Calu3 (cell line): Measurements from ENCODE around the gene PLEKHG4B. TPM values are rescaled to one million over a fixed set of nuclear protein-coding genes. Genes with fewer than 3 reads are reported as not detected.

ENCODE experiments used
- BruUV-seq: library from RNA; stranded (reverse); fragments of 400-500 nt; replicated peaks from 2 replicates; lab custom pipeline; 2021; lab: Mats Ljungman, UMichigan
- CTCF ChIA-PET: fragments of 300-600 bp; sonication (Branson Sonifier 250); formaldehyde crosslinking; loops from one replicate; lab custom pipeline; 2022; ENCODE audit warnings: antibody characterized with exemption; lab: Charles Lee
- DNase-seq: peaks from one replicate; pipeline ENCODE4 v3.0.0; 2022
- H3K27ac Mint-ChIP-seq: one replicate; pipeline ENCODE4 v1.8.0; 2022; ENCODE audit warnings: mixed read lengths; ENCODE audit not compliant: unreplicated experiment
- H3K27me3 Mint-ChIP-seq: one replicate; pipeline ENCODE4 v1.8.0; 2022; ENCODE audit warnings: mixed read lengths; ENCODE audit not compliant: unreplicated experiment
- H3K36me3 Mint-ChIP-seq: one replicate; pipeline ENCODE4 v1.8.0; 2022; ENCODE audit warnings: mild to moderate bottlenecking, moderate library complexity, mixed read lengths; ENCODE audit not compliant: insufficient read depth, unreplicated experiment
- H3K4me1 Mint-ChIP-seq: one replicate; pipeline ENCODE4 v1.8.0; 2022; ENCODE audit warnings: mild to moderate bottlenecking, low read depth, mixed read lengths; ENCODE audit not compliant: unreplicated experiment
- H3K4me3 Mint-ChIP-seq: one replicate; pipeline ENCODE4 v1.8.0; 2022; ENCODE audit warnings: mild to moderate bottlenecking, low read depth, moderate library complexity, mixed read lengths; ENCODE audit not compliant: unreplicated experiment
- H3K9me3 Mint-ChIP-seq: one replicate; pipeline ENCODE4 v1.8.0; 2022; ENCODE audit warnings: low read depth, mixed read lengths; ENCODE audit not compliant: unreplicated experiment
- intact Hi-C: fragments of 100-400 bp; cut with micrococcal nuclease; formaldehyde crosslinking; loops from one replicate; pipeline ENCODE4 v1.10.0; 2022; ENCODE audit not compliant: unreplicated experiment
- total RNA-seq: library from RNA; stranded (reverse); gene quantifications from 2 replicates; pipeline ENCODE4 v1.2.3, GENCODE V29; 2022
- TF ChIP-seq, protein P1 (sequence below): fragments of 200-600 bp; IDR thresholded peaks from one replicate; pipeline ENCODE4 v1.8.0; 2022; ENCODE audit warnings: antibody characterized with exemption; ENCODE audit not compliant: unreplicated experiment

The PLEKHG4B gene
- total RNA-seq, 1 experiment from 2014 or later = 1.7 TPM

DNA sequence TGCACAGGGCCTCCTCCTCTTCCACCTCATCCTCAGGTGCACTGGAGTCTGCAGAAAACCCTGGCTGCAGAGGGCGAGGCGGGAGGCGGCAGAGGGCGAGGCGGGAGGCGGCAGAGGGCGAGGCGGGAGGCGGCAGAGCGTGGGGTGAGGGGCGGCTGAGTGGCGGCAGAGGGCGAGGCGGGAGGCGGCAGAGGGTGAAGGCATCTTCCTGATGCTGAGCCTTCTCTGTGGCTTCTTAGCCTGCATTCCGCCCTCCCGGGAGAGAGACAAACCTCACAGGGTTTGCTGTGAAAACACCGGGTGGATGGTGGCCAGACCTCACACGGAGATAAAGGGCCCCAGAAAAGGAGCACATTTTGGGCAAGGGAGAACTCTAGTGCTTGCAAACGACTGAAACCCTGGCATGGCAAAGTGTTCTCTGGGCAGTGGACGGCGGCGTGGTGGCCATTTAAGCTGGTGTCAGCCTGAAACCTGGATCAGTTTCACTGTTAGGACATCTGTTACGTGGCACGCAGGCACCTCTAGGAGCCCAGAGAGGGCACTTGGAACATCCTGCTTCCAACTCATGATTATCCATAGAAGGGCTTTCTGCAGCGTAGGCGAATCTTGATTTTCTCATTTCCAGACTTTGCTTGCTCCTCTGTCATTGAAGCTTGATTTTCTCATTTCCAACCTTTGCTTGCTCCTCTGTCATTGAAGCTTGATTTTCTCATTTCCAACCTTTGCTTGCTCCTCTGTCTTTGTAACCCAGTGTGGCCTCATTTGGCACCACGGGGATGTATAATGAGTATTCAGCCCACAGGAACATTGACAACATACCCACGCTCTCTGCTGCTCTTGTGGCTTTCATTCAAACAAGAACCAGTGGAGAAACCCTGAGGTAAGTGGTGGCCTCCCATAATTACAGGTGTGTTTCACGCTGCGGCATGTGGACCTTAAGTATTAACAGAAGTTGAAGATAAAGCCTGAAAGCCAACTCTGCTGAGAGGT, 16.3 kb upstream of the PLEKHG4B start:
- H3K4me1 Mint-ChIP-seq = no peaks in the 10 kb centered on the region
- intact Hi-C loops = no loop called here
- no peak overlapping the region for H3K4me3 Mint-ChIP-seq
- peaks cover 62% of the 10 kb centered on the region for H3K27me3 Mint-ChIP-seq
- no peaks in the 10 kb centered on the region for H3K36me3 Mint-ChIP-seq
- H3K27ac Mint-ChIP-seq = no peak overlapping the region
- no TSS peak for BruUV-seq
- TF ChIP-seq, protein P1, sequence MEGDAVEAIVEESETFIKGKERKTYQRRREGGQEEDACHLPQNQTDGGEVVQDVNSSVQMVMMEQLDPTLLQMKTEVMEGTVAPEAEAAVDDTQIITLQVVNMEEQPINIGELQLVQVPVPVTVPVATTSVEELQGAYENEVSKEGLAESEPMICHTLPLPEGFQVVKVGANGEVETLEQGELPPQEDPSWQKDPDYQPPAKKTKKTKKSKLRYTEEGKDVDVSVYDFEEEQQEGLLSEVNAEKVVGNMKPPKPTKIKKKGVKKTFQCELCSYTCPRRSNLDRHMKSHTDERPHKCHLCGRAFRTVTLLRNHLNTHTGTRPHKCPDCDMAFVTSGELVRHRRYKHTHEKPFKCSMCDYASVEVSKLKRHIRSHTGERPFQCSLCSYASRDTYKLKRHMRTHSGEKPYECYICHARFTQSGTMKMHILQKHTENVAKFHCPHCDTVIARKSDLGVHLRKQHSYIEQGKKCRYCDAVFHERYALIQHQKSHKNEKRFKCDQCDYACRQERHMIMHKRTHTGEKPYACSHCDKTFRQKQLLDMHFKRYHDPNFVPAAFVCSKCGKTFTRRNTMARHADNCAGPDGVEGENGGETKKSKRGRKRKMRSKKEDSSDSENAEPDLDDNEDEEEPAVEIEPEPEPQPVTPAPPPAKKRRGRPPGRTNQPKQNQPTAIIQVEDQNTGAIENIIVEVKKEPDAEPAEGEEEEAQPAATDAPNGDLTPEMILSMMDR = no peak
- no peak for DNase-seq
- CTCF ChIA-PET = no interaction called here
- no peaks in the 10 kb centered on the region for H3K9me3 Mint-ChIP-seq

DNA sequence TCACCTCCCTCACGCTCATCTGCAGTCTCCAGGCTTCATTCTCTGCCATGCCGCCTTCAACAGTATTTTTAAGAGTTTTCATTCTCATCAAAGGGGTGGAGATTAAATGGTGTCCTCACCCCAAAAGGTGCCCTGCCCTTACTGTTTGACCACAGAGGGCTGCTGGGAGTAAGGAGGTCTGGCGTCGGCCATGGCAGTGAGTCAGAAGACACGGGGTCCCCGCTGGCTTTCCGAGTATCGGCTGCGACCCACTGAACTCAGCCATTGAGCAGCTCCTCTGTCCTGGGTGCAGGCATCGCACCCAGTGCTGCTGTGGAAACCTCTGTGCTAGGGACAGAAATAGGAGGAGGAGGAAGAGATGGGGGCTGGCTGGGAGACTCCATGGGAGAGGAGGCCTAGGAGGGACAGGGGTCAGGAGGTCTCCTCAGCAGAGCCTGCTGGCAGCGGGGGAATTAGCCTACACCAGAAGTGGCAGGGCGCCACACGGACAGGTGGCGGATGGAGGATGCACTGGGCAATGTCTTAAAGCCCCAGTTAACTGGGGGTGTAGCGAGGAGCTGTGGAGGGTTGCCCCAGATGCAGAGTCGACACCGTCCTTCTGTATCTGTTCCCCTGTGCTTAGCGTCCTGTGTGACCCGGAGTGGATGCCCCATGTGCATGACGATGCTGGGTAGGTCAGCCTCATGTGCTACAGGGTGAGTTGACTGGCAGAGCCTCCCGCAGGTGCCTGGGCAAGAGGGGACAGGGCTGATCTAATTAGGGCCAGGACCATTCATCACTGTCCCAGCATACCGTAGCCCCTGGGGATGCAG, 15.4 kb upstream of the PLEKHG4B start:
- Mint-ChIP-seq H3K27ac (no peak overlapping the region), H3K4me1 (peaks cover 5% of the 10 kb centered on the region), H3K36me3 (peaks cover 5% of the 10 kb centered on the region), H3K4me3 (no peak overlapping the region), H3K9me3 (no peaks in the 10 kb centered on the region), H3K27me3 (peaks cover 65% of the 10 kb centered on the region)
- intact Hi-C loops = no loop called here
- TF ChIP-seq, protein P1 = no peak
- no peak for DNase-seq
- CTCF ChIA-PET = no interaction called here
- BruUV-seq = no TSS peak

DNA sequence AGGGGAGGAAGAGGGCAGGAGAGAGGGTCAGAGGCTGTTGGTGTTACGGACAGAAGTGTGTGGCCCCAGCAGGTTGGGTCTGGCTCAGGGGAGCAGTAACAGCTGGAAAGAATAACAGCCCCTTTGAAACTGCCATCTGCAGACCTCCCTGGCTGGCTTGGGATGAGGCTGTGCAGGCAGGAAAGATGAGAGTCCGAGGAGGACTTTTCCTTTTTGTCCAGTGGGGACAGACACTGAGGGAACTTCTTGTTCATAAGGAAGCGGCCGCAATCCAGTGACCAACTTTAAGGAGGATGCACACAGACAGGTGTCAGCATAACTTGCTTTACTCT, 14.8 kb upstream of the PLEKHG4B start:
- Mint-ChIP-seq H3K27me3 (peaks cover 65% of the 10 kb centered on the region), H3K4me3 (no peak overlapping the region), H3K9me3 (no peaks in the 10 kb centered on the region), H3K4me1 (peaks cover 11% of the 10 kb centered on the region), H3K27ac (no peak overlapping the region), H3K36me3 (peaks cover 5% of the 10 kb centered on the region)
- TF ChIP-seq, protein P1 = no peak
- intact Hi-C loops = no loop called here
- CTCF ChIA-PET = no interaction called here
- no TSS peak for BruUV-seq
- DNase-seq = no peak

GRCh38 chr5:77546-77945, 14.4 kb upstream of the PLEKHG4B start:
- Mint-ChIP-seq H3K27me3 (peaks cover 69% of the 10 kb centered on the region), H3K9me3 (no peaks in the 10 kb centered on the region), H3K4me3 (no peak overlapping the region), H3K27ac (no peak overlapping the region), H3K36me3 (peaks cover 5% of the 10 kb centered on the region), H3K4me1 (peaks cover 15% of the 10 kb centered on the region)
- CTCF ChIA-PET = no interaction called here
- TF ChIP-seq, protein P1 = no peak
- intact Hi-C loops = no loop called here
- no TSS peak for BruUV-seq
- no peak for DNase-seq
